Measurements from ENCODE around the gene FRS2. TPM values are rescaled to one million over a fixed set of nuclear protein-coding genes. Genes with fewer than 3 reads are reported as not detected.

Gene FRS2
- polyA plus RNA-seq, 3 donors: 4.7 to 15.2 (median 12.2) TPM

DNA sequence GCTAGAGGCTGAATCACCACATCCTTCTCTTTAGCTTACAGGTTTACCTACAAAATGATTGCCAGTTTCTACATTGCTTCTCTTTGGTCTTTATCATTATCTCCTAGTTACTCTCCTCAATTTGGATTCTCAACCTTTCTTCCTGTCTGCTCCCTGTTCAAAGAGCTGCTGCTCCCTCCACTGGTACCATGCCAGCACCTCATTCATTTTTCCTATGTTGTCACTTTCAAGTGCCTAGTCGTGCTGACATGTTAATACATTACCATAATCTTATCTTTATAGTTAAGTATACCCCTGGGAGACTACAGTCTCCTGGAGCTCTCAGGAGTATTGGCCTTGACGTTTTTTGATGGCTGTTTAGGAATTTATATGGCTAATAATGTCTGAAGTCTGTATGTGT lies 14.2 kb downstream of the FRS2 start:
- H3K27ac ChIP-seq (ENCODE audit: low read depth, low read length): no peak overlapping the region
- WGBS, 3 donors: 17 to 46% (median 27%) methylated on average over 2 of the region's 2 CpGs

DNA sequence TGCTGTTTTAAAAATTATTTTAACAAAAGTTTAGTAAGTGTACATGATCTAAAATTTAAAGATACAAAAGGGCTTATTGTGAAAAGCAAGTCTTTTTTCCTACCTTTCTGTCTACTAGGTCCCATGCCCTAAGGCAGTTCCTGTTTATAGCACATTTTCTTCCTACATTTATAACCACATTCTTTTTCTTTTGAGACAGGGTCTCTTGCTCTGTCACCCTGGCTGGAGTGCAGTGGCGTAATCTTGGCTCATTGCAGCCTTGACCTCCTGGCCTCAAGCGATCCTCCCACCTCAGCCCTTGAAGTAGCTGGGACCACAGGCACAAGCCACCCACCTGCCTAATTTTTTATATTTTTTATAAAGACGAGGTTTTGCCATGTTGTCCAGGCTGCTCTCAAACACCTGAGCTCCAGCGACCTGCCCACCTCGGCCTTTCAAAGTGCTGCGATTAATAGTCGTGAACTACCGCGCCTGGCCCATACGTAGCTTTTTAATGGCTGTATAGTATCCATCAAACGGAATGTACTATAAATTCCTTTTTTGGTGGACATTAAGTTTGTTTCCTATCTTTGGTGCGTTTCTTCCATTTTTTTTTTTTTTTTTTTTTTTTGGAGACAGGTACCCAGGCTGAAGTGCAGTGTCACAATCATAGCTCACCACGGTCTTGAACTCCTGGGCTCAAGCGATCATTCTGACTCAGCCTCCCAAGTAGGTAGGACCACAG lies 20.9 kb downstream of the FRS2 start:
- WGBS, 3 donors: 91 to 92% (median 92%) methylated on average over 14 of the region's 14 CpGs
- H3K27ac ChIP-seq (ENCODE audit: low read depth, low read length): no peak overlapping the region

DNA sequence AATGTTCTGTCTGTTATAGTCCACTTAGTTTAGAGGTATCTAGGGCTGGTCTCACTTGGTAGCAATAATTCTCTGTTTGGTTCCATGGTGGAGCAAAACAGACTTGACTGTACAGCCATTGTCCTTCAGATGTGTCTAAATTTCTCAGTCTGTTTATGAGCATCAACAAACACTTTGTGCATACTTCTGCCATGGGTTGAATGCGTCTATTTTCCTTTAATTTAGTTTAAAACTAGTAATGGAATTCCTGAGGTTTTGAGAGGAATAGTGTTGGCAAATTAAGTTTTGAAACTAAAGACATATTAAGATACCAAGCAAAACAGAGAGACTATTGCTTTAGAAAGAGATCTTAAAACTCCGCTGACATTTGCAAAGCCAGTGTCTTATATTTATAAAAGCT lies 22.6 kb downstream of the FRS2 start:
- WGBS, 3 donors: 96 to 99% (median 97%) methylated on average over 2 of the region's 2 CpGs
- no peak overlapping the region for H3K27ac ChIP-seq (ENCODE audit: low read depth, low read length)

GRCh38 chr12:69495071-69495470 lies 24.9 kb downstream of the FRS2 start:
- 52 to 70% (median 52%) methylated on average over 3 of the region's 3 CpGs for WGBS, 3 donors
- H3K27ac ChIP-seq (ENCODE audit: low read depth, low read length): no peak overlapping the region

DNA sequence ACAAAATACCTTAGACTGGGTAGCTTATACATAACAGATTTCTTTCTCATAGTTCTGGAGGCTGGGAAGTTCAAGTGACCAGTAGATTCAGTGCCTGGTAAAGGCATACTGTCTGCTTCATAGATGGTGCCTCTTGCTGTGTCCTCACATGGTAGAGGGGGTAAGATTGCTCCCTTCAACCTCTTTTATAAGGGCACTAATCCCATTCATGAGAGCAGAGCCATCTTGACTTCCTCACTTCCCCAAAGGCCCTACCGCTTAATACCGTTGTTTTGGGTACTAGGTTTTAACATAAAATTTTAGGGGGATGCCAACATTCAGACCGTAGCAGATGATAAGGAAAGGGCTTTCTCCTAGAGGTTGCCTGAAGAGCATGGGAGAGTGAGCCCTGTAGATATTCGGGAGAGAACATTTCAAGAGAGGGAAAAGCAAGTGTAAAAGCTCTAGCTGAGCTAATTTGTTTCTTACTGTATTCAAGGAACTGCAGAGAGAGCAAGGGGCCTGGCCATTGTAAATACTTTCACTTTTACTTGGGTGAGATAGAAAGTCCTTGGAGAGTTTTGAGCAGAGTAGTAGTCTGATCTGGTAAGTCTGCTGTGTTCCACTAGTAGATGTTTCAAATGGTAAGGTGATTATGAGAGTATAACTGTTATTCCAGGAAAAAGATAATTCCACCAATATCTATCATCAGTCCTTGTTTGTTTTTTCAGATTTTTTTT lies 27.3 kb downstream of the FRS2 start:
- WGBS, 3 donors: 64 to 74% (median 64%) methylated on average over 4 of the region's 4 CpGs
- H3K27ac ChIP-seq (ENCODE audit: low read depth, low read length): no peak overlapping the region

DNA sequence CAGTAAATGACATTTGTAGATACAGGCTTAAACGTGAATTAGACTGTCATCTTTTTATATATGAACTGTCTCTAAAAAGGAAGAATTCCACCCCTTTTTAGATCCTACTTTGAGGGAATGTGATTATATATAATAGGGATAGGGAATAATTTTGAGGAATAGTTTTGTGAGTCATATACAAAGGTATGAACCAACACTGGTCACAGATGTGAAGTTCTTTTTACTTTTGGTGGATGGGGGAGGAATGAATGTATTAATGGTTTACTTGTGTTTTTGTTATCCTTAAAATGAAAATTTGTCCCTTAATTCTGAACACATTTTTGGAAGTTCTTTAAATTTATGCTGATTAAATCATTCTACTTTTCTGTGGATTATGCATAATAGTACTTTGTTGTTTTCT lies 30.4 kb downstream of the FRS2 start:
- H3K27ac ChIP-seq (ENCODE audit: low read depth, low read length): no peak overlapping the region
- 75 to 90% (median 77%) methylated on average over 1 of the region's 1 CpG for WGBS, 3 donors

DNA sequence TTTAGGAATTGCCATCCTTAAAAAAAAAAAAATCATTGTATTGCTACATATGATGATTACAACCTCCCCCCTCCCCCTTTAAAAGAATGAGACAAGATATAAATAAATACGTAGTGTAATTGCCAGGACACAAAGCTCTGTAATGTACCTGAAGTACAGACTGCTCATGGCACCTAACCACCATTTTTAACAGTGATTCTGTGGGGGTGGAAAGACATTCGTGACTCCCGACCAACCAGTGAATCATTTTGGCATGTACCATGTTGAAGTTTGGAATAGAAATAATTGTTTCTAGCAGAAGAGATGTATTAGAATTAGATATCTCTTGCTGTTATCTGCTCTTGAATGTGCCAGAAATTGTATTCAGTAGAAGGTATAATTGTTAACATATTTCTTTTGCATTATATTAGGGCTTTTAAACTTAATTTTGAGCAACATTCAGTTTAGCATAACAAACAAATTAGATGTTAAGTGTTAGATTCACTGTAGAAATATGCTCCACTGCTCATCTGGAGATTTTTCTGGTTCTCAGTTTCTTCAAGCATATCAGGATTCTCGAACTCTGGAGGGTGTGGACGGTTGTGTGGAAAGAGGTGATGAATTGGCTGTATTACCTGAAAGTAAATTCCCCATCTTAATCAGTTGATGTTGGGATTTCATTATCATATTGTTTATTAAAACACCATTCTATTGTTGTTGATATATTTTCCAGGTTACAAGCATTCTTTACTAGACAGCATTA lies 31.1 kb downstream of the FRS2 start:
- no peak overlapping the region for H3K27ac ChIP-seq (ENCODE audit: low read depth, low read length)
- WGBS, 3 donors: 68 to 86% (median 74%) methylated on average over 5 of the region's 5 CpGs

- H3K27ac ChIP-seq (ENCODE audit: low read depth, low read length): no peak overlapping the region
- 96 to 97% (median 96%) methylated on average over 8 of the region's 8 CpGs for WGBS, 3 donors
These were observed 32.3 kb downstream of the FRS2 start for GRCh38 chr12:69502345-69503081.

DNA sequence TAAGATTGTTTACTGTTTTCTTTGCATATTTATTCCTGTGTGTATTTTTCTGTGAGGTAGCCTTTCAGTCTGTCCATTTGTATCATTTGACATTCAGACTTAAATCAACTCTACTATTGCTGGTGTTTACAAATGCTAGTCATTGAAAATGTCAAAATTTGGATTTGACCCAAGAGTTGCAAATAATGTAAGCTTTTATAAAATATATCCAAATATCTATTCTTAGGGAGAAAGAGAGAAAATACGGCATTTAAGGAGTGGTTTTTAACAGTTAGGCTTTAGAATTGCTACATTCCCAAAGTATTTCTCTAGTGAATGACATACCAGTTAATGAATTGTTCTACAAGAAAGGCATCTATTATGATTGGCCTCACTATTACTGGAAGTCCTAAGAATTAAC lies 37.9 kb downstream of the FRS2 start:
- WGBS, 3 donors: 79 to 87% (median 87%) methylated on average over 1 of the region's 1 CpG
- no peak overlapping the region for H3K27ac ChIP-seq (ENCODE audit: low read depth, low read length)

GRCh38 chr12:69508621-69509020 lies 38.4 kb downstream of the FRS2 start:
- no peak overlapping the region for H3K27ac ChIP-seq (ENCODE audit: low read depth, low read length)
- 86 to 97% (median 88%) methylated on average over 1 of the region's 1 CpG for WGBS, 3 donors

DNA sequence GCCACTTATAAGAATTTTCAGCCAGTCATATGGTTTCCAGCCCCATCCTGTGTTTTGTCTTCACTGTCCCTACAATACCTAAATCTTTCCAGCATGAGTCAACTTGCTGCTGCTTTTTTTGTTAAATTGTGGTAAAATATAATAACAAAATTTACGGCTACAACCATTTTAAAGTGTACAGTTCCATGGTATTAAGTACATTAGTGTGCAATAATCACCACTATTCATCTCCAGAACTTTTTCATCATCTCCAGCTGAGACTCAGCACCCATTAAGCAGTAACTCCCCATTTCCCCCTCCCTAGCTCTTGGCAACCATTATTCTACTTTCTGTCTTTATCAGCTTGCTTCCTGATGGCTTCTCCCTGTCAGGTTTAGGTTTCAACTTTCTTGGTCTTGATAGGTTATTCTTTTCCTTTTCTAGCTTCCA lies 39.1 kb downstream of the FRS2 start:
- WGBS, 3 donors: 94 to 97% (median 97%) methylated on average over 1 of the region's 1 CpG
- H3K27ac ChIP-seq (ENCODE audit: low read depth, low read length): no peak overlapping the region

GRCh38 chr12:69509904-69510827 lies 40.0 kb downstream of the FRS2 start:
- WGBS, 3 donors: 24 to 71% (median 66%) methylated on average over 5 of the region's 5 CpGs

DNA sequence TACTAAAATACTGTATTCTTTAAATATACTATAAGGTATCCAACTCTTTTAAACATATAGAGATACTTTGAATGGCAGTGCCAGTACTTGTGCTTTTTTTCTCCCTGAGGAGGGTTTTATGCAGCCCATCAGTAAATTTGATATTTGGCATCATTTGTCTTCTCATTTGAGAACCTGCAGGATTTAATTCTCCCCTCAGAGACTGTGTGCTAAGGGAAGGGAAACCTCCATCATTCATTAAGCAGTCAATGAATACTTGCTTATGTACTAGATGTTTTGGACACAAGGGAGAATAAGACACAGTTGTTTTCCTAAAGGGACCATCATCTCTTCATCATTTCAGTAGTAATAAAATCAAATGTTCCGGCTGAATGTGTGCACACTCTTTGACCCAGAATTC lies 40.8 kb downstream of the FRS2 start:
- WGBS, 3 donors: 64 to 88% (median 70%) methylated on average over 1 of the region's 1 CpG

More at GRCh38 chr12:69509904-69510827, 40.0 kb downstream of the FRS2 start:
- no peak overlapping the region for H3K27ac ChIP-seq (ENCODE audit: low read depth, low read length)

DNA sequence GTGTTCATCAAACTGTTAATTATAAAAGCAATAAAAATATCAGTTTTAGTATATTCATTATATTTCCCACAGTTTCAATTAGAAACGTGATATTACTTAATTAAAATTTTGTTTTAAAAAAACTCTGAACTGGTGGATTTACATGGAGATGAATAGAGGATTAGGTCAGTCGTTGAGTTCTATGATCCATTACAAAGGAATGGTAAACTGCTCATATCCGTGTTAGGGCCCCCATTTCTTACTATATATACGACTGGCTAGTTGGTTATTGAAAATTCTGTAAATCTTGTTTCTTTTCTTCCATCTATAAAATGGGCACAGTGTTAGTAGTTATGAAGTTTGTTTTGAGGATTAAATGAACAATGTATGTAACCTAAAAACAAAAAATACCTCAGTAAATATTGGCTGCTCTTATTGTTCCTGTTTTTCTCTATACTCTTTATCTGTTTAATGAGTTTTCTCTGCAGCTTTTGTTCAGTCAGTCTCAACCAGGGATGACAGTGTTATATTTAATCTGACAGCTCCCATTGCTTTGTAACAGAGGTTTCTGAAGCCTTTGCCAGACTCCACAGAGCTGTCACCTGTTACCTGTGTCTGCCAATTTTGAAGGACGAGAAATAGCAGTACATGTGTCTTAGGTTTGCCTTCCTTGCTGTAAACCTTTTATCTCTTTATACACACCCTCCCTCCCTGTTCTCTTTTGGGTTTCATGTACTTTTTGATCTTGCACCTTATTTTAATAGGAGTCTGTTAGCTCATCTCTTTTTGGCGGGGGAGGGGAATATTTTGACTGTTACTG lies 41.5 kb downstream of the FRS2 start:
- 82 to 90% (median 87%) methylated on average over 6 of the region's 6 CpGs for WGBS, 3 donors
- no peak overlapping the region for H3K27ac ChIP-seq (ENCODE audit: low read depth, low read length)

More for the DNA sequence above, 40.8 kb downstream of the FRS2 start:
- H3K27ac ChIP-seq (ENCODE audit: low read depth, low read length): no peak overlapping the region

GRCh38 chr12:69512820-69513219 lies 42.6 kb downstream of the FRS2 start:
- WGBS, 3 donors: 71 to 81% (median 80%) methylated on average over 2 of the region's 2 CpGs
- no peak overlapping the region for H3K27ac ChIP-seq (ENCODE audit: low read depth, low read length)

- WGBS, 3 donors: 98 to 100% (median 99%) methylated on average over 1 of the region's 1 CpG
- H3K27ac ChIP-seq (ENCODE audit: low read depth, low read length): no peak overlapping the region
These were observed 43.1 kb downstream of the FRS2 start for GRCh38 chr12:69513297-69513696.

GRCh38 chr12:69514111-69514510 lies 43.9 kb downstream of the FRS2 start:
- no peak overlapping the region for H3K27ac ChIP-seq (ENCODE audit: low read depth, low read length)
- WGBS, 3 donors: 82 to 92% (median 82%) methylated on average over 2 of the region's 2 CpGs
